Activated effector memory CD4-positive, alpha-beta T cell treated with anti-CD3 and anti-CD28 coated beads, Interleukin-2, amount 50 U/mL, for 16 hours (primary cell): ENCODE measurements around the gene PRKD1.
"Not testable (repeated sequence)": the region's sequence is repeated elsewhere in the genome, so short reads cannot be mapped to it uniquely, and the experiment has no call there.

Experiments
- DNase-seq: peaks from one replicate; pipeline ENCODE4 v3.0.0-alpha.2; 2020

PRKD1 gene

DNA sequence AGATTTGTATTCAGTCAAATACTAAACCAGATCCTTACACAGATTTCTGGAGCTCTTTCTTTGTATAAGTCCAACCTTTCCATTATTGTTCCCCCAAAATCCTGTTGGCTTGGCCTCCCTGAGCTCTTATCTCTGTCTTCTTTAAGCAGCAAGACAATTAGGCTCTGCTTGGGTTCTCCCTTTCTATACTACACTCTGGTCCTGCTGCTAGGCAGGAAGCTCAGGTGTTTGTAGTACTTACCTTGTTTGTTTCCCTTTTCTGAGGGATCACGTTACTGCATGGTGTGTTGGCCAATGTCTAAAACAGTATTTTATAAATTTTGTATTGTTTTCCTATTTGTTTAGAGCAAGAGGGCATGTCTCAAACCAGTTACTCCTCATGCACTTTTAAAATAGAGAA, 192.9 kb downstream of the PRKD1 start:
- DNase-seq: no peak

DNA sequence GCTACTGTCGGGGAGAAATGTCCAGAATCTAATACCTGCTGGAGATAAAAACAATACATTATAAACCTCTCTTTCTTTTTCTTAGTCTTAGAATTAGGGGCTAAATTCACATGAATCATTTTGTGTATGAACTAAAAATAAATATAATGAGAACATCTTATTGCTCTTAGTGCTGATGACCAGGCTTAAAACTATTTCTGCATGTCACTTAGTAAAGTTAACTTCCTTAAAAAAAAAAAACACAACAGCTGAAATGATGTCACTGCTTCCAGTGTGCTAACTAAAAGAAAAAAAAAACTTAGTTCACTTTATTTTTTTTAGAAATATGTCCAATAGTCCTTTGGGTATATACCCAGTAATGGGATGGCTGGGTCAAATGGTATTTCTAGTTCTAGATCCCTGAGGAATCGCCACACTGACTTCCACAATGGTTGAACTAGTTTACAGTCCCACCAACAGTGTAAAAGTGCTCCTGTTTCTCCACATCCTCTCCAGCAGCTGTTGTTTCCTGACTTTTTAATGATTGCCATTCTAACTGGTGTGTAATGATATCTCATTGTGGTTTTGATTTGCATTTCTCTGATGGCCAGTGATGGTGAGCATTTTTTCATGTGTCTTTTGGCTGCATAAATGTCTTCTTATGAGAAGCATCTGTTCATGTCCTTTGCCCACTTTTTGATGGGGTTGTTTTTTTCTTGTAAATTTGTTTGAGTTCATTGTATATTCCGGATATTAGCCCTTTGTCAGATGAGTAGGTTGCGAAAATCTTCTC, 200.9 kb downstream of the PRKD1 start:
- DNase-seq: not testable (repeated sequence)

GRCh38 chr14:29724991-29725390, 202.7 kb downstream of the PRKD1 start:
- DNase-seq: no peak

GRCh38 chr14:29722831-29723230, 204.8 kb downstream of the PRKD1 start:
- DNase-seq: no peak

DNA sequence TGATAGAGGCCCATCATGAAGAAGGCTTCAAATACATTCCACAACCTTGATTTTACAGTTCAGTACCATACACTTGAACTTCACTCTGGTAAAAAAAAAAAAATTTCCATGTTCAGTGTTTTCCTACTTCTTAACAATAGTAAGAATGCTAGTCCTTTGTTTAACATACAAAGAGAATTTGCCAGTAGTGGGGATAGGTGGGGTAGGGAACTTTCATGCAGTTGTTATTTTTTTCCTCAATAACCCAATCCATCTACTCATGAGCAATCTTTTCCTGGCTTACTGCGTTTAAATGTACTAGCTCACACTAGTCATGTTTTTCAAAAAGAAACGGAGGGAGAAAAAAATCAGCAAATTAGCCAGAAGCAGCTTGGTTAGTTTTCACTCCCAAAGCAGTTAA, 206.1 kb downstream of the PRKD1 start:
- no peak for DNase-seq

DNA sequence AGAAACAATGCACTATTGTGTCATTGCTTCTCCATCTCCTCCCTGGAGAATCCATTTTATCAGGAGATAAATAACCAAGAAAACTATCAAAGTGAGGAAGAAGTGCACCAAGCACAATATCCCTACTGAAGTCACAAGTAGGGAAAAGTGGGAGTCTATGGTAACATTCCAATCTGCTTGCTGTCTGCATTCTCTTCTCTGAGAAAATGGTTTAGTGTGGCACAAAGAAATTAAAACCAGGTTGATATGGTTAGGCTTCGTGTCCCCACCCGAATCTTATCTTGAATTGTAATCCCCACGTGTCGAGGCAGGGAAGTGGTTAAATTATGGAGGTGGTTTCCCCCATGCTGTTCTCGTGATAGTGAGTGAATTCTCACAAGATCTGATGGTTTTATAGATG, 209.7 kb downstream of the PRKD1 start:
- no peak for DNase-seq

DNA sequence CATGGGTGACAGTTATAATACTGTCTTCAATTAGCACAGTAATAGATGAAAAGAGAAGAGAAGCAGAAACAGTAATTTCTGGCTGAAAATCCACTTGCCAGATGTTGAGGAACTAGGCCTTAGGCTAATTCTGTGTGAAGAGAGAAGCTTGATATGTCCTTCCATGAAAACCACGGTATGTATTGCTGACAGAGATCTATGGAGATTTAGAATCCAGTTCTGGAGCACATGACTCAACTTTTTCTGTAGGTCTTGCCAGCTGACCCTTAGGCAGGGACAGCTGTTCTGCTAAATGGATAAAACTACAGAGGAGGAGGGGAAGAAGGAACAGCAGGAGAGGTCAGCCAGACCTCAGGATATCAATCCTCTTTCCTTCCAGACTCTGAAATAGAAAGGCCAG, 211.5 kb downstream of the PRKD1 start:
- no peak for DNase-seq

DNA sequence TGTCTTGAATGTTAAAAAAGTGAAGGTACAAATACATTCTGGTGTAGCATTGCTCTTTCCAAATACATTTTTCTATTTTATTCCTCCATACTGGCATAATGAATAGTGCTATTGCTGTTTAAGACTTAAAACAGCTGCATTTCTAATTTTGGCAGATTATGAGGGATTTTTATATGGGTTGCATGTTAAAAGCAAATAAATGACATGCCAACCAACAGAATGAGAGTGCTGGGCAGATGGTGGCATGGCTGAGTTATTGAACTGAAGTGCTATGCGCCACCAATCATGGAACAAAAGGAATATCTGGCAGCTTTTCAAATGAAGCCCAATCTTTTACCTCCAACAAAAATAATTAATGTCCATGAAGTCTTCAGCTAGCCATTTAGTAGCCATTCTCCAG, 215.0 kb downstream of the PRKD1 start:
- no peak for DNase-seq

DNA sequence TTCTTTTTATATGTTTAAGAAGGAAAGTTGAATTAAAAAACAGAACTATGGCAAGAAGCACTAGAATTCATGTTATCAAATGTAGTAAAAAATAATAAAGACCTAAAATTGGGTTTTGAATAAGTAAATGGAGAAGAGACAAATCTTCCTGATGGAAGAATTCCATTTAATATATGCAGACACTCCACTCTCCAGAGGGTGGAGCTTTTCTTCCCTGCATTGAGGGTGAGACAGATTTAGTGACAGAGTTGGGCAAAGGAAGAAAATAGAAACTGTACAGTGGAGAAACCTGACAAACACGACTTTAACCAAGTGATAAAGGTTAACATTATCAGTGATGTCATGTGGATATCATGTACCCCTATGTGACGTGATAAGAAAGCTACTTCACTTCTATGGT, 217.6 kb downstream of the PRKD1 start:
- no peak for DNase-seq

DNA sequence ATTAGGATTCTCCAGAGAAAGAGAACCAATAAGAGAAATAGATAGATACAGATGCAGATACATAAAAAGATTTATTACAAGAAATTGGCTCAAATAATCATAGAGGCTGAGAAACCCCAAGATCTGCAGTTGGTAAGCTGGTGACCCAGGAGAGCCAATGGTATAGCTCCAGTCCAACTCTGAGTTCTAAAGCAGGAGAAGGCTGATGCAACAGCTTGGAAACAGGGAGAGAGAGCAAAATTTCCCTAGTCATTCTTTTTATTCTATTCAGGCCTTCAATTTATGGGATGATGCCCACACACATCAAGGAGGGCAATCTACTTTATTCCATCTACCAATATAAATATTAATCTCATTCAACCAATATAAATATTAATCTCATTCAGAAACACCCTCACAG, 218.2 kb downstream of the PRKD1 start:
- DNase-seq: no peak

DNA sequence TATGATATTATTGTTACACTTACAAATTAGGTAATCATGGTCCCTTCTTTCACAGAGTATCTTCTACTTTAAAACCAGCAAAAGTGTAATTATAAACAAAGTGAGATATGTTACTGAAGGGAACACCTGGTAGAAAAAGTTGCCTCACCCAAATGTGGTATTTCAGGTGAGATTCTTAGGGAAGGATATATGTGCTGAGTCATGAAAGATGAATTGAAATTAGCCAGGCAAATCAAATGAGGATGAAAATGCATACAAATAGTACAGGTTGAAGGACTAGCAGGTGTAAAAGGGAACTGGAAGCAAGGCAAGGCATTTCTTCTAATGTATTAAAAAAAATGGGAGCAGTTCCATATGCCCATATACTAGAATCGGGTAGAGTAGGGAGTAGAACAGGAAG, 220.9 kb downstream of the PRKD1 start:
- DNase-seq: no peak

GRCh38 chr14:29705801-29706200, 221.8 kb downstream of the PRKD1 start:
- DNase-seq: no peak

DNA sequence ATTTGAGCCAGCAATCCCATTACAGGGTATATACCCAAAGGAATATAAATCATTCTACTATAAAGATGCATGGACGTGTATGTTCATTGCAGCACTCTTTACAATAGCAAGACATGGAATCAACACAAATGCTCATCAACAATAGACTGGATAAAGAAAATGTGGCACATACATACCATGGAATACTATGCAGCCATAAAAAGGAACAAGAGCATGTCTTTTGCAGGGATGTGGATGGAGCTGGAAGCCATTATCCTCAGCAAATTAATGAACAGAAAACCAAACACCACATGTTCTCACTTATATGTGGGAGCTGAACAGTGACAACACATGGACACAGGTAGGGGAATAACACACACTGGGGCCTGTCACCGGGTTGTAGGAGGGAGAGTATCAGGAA, 238.1 kb downstream of the PRKD1 start:
- not testable (repeated sequence) for DNase-seq

DNA sequence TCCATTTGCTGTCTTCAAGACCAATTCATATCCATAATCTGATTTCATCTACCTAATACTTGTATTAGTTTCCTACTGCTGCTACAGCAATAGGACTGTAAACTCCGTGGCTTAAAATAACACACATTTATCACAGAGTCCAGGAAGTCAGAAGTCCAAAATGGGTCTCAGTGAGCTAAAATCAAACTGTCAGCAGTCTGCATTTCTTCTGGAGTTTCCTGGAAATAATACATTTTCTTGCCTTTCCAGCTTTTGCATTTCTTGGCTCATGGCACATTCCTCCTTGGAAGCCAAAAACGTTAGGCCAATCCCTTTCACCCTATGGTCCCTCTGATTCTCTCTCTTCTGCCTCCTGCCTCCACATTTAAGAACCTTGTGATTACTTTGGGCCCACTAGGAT, 239.8 kb downstream of the PRKD1 start:
- DNase-seq: no peak

DNA sequence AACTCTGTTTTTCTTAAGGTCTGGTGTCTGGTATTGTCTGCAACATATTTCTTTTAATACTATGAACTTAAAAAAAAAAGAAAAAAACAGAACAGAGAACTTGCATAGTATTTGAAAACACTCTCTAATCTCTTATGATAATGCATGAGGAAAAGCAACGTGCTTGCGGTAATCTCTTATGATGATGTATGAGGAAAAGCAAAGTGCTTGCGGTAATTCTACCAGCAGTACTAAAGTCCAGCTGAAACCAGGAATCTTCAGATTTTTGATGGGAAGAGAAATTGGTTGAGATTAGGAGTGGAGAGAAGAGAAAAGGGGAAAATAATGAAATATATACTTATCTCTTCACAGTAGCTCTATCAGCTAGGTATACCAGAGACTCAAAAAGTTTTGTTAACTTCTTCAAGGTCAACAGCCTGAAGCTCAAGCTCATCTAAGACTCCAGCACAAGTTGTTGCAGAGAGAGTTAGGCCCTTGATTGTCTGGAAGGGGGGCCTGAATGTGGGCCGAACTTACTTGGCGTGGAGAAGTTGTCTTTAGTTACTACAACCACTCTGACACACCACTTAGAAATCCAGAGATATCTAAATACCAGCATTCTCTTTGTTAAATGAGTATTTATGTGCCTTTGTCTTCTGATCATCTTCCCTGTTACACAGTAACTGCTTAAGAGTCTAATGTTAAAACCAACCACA, 240.4 kb downstream of the PRKD1 start:
- no peak for DNase-seq

DNA sequence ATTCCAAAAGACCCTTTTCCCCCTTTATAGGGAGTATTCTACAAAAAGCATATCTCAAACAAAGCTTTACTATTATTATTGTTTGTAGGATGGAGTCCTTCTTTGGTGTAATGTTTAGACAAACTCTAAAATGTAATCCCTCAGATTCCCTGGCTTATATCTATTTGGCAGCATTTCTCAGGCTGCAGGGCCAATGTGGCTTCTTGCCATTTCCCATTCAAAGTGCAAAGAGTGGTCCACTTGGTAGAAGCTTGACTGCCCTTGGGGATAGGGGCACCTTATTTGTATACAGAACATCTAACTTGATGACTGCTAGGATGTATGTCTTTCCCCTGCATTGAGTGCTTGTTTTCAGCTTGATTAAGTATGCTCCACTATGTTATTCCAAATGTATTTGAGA, 242.7 kb downstream of the PRKD1 start:
- no peak for DNase-seq

- no peak for DNase-seq
Observed at GRCh38 chr14:29682789-29683188, 244.9 kb downstream of the PRKD1 start.

- DNase-seq: no peak
Observed at GRCh38 chr14:29681316-29681715, 246.3 kb downstream of the PRKD1 start.

DNA sequence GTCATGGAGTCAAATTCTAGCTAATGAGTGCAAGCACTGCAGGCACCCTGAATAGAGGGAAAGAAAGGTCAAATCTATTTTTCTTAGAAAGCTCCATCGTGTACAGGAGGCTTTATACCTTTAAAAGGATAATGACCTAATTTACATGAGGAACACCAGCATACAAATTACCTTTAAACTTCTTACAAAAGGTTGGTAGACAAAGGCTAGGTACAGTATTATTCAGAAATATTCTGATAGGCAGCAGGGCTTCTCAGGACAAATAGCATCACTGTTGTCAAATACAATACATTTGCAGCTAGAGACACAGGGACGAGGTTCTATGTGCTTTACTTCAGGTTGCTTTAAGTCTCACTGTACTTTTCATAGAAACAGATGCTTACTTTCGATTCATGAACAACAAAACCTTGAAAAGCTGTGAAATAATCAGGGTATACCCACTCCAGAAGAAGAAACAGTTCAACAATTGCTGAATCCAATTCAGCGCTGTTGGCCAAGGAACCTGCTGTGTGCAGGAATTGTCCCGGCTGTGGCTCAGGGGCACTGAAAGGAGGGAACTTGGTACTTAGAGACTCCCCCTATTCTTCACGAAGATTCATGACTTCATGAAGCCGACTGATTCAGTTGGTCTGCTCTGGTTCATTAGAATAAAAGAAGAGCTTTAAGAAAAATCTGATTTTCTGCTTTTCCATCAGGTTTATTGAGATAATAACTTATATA, 252.9 kb downstream of the PRKD1 start:
- DNase-seq: no peak

DNA sequence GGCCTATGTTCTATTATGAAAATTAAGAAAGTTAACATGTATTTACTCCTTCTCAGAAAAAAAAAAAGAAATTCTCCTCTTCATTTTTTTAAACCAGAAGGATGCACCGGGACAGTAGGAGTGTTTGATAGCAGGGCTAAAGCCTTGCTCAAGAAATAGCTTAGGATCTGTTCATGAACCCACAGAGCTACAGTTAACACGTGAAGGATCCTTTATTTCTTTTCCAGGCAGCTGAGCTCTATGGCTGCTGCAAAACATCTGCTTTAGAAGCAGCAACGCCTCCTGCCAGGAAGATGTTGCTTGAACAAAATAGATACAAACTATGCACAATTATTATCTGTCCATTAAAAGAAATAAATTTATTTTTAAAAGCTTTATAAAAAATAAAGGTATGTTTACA, 254.8 kb downstream of the PRKD1 start:
- no peak for DNase-seq

DNA sequence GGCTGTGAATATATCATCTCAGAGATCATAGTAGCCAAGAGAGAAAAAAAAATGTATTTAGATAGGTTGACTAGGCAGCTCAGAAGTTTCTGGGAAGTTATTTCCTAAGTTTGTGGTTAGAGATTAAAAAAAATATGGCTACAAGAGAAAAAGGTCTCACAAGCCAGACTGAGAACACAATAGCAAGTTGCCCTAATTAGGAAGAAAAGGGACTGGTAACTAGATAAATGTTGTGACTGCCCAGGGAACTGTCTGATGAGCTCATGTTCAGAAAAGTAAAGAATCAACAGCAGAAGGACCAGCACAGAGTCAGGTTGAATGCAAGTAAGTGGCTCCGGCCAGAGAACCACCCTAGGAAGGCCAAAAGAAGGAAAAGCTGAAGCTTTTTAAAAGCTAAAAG, 256.6 kb downstream of the PRKD1 start:
- DNase-seq: no peak

- DNase-seq: no peak
Observed at GRCh38 chr14:29668201-29668600, 259.4 kb downstream of the PRKD1 start.

DNA sequence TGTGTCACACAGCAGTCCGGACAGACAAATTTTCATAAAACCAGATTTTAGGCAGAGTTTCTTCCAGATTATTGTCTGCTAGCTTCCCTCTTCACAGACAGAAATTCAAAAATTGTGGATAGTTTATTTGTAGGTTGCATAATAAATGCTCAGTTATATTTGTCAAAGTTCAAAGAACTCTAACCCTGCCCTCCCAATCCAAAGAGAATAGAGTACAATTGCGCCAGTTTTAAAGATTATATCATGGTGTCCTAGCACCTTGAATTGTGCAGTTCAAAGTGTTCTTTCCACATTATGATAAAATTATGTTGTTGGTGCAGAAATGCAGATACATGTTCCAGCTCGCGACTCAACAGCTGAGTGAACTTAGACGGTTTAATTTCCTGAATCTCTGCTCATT, 263.1 kb downstream of the PRKD1 start:
- DNase-seq: no peak

DNA sequence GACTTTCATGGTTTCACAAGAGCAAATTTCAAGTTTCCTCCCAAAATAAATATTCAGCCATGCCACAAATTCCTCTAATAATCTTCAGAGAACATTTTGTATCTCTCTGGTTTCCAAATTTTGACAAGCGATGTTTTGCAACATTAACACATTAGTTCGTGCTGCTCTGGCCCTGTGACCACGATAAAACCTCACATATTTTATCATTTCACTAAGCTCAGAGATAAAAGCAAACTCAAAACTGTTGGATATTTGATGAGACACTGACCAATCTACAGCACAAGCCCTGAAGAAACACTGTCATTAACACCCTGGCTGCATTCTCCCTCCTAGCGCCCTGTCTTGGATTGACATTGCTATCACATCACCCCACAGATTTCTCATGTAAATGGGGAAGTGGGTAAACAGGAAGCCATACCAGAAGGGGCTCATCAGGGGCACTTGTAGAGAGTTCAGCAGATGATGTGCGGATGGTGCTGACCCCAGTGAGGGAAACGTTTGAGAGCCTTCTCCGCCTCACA, 264.3 kb downstream of the PRKD1 start:
- DNase-seq: no peak
